TTC549 (cell line): ENCODE measurements around the gene FCRL2.
"Not testable (repeated sequence)": the region's sequence is repeated elsewhere in the genome, so short reads cannot be mapped to it uniquely, and the experiment has no call there.

ENCODE experiments used
- FAIRE-seq: peaks from 2 replicates; lab custom pipeline; 2012; peaks lifted over from hg19 to GRCh38; lab: Jason Lieb, UNC

Gene FCRL2

DNA sequence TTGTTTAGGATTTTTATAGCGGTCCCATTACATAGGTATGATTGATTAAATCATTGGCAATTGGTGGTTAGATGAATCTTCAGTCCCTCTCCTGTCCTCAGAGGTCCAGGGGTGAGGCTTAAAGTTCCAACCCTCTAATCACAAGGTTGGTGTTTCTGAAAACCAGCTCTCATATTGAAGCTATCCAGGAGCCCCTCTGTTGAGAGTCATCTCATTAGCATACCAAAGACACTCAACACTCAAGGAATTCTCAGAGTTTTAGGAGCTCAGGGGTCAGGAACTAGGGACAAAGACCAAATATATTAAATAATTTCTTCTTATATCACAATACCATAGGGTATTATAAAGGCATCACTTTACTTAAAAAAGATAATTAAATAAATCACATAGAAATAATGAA, 23.3 kb downstream of the FCRL2 start:
- FAIRE-seq = no peak

GRCh38 chr1:157751283-157751682, 25.6 kb downstream of the FCRL2 start:
- no peak for FAIRE-seq

GRCh38 chr1:157748262-157748817, 28.6 kb downstream of the FCRL2 start:
- FAIRE-seq = no peak

DNA sequence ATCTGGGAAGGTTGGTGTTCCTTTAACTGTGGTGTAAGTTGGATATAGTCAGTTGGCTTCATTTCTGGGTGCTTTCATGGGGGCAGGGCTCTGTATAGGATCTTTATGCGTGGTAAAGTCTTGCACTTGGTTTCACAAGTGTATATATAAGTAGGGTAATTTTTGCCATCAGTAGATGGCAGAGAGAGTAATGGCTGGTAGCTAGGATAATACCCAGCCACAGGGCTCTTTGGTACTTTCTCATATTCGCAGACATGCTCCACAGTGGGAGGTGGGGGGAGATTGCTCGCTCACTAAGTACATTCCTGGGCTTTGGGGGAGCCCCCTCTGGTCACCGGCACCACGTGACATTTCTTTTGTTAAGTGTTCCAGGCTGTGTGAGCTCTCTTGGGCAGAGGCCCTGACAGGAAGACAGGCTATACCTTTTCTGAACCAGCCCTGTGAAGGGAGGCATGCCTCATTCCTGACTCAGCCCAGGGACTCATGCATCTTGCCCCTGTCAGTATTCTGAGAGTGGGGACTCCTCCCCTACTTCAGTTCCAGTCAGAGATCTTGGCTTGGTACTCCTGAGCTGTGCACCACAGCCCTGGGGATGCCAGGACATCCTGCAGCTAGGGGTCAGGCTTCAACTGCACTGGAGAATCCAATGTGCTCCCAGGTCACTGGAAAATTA, 37.6 kb downstream of the FCRL2 start:
- no peak for FAIRE-seq

- FAIRE-seq = not testable (repeated sequence)
Measured at GRCh38 chr1:157735991-157736390, 40.9 kb downstream of the FCRL2 start.

DNA sequence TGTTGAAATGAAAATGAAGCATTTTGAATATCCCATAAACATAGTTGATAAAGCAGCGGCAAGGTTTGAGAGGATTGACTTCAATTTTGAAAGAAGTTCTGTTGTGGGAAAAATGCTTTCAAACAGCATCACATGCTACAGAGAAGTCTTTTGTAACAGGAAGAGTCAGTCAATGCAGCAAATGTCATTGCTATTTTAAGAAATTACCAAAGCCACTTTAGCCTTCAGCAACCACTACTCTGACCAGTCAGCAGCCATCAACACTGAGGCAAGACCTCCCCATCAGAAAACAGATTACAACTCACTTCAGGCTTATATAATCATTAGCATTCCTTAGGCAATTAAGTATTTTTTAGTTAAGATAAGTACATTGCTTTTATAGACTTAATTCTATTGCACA, 42.6 kb downstream of the FCRL2 start:
- FAIRE-seq = no peak

DNA sequence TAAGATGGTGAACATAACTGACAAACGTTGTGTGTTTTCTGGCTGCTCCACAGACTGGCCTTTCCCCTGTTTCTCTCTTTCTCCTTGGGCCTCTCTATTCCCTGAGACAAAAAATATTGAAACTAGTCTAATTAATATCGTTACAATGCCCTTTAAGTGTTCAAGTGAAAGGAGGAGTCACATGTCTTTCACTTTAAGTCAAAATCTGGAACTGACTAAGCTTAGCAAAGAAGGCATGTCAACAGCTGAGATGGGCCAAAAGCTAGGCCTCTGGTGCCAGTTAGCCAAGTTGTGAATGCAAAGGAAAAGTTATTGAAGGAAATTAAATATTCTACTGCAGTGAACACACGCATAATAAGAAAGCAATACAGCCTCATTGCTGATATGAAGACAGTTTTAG, 44.2 kb downstream of the FCRL2 start:
- no peak for FAIRE-seq

- FAIRE-seq = no peak
Measured at GRCh38 chr1:157725221-157725577, 51.7 kb downstream of the FCRL2 start.

- FAIRE-seq = no peak
Measured at GRCh38 chr1:157724537-157725220, 52.3 kb downstream of the FCRL2 start.

DNA sequence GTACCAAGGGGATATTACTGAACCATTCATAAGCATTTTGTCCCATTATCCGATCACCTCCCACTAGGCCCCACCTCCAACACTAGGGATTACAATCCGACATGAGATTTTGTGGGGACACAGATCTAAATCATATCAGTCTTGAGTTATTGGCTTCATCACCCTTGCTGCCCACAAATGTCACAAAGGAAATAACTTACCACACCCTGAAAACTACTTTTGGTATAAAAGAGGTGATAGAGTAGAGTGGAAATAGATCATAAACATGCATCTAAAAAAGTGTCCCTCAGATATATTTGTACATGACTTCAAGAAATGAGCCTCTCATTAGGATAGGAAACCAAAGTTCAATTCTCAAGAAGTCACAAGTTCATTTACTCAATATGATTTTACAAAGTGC, 53.8 kb downstream of the FCRL2 start:
- no peak for FAIRE-seq

GRCh38 chr1:157721985-157722384, 54.9 kb downstream of the FCRL2 start:
- no peak for FAIRE-seq

DNA sequence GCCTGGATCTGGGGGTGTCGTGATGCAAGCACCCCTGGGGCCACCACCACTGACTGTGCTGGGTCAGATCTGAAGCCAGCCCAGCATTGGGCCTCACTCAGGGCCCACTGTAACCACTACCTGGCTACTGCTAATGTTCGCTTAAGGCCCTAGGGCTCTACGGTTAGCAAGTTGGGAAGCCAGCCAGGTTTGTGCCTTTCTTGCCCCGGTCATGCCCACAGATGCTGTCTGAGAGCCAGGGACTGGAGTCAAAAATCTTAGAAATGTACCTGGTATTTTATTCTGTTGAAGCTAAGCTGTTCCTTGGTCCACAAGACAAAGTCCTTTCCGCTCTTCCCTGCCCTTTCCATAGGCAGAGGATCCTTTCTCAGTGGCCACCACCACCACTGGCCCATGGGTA, 61.2 kb downstream of the FCRL2 start:
- no peak for FAIRE-seq

DNA sequence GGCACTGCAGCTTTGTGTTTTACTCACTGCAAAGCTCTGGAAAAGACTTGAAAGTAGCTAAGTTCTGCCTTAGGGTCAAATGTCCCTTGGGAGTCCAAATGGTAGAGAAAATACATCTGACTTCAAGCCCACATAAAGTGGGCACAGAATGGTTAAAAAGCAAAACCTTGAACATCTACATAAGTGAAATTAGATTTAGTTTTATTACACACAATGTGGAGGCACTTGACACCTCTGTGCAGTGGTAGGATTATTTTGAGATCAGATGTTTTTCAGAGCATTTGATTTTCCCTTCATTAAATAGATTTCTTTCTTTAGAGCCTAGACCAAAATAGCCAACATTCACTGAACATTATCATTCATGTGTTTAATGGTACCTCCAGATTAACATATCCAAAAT, 65.1 kb downstream of the FCRL2 start:
- FAIRE-seq = no peak

GRCh38 chr1:157704878-157705277, 72.1 kb downstream of the FCRL2 start:
- no peak for FAIRE-seq

- FAIRE-seq = no peak
Measured at GRCh38 chr1:157703981-157704380, 73.0 kb downstream of the FCRL2 start.

DNA sequence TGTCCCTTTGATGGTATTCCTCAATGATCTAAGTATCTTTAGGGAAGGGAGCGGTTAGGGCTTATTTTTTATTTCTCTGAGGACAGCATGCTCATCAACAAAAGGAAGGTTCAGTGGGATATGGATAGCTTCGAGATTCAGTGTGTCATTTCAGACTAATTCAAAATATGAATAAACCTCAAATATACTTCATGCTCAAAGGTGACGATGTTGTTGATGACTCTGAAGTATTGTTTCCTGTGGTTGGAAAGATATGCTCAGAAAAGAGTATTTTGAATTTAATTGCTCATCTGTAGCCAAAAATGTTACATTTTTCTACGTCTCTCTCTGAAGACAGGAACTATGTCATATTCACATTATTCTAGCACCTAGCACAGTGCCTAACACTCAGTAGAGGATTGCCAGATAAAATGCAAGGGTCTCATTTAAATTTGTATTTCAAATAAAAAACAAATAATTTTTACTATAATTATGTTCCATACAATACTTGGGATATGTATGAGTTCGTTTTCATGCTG, 74.6 kb downstream of the FCRL2 start:
- FAIRE-seq = no peak

- FAIRE-seq = no peak
Measured at GRCh38 chr1:157700732-157701131, 76.2 kb downstream of the FCRL2 start, which contains the start of gene FCRL3. Gene FCRL3, minus strand, starts transcription at chr1:157700769. Its CDS starts 280 bp downstream, at chr1:157700489.

DNA sequence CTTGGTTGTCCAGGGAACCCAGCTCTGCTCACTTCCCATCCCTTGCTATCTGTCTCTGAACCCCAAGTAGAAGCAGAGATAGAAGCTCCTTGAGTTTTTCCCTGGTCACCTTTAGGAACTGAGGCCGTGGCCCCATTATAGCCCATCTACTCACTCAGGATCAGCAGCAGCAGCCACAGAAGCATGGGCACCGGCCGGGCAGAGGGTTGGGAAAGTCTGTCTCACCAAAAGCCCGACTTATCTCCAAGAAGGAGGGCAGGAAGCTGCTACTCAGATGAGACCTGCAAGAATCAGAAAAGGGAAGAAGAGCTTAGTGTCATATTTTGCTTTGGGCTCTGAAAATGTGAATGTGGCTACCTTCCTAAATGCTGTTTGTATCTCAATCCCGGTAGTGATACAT, 76.6 kb downstream of the FCRL2 start:
- FAIRE-seq = no peak

GRCh38 chr1:157697781-157698569, 79.0 kb downstream of the FCRL2 start:
- FAIRE-seq = no peak

GRCh38 chr1:157696966-157697628, 79.8 kb downstream of the FCRL2 start:
- FAIRE-seq = no peak
